IMR-90 (cell line): ENCODE data around the gene PLCXD1. TPM values are rescaled to one million over a fixed set of nuclear protein-coding genes. Genes with fewer than 3 reads are reported as not detected.

ENCODE experiments used
- ATAC-seq: fragments of 200-7000 bp; cut with Tn5 transposase; 2 replicates; pipeline ENCODE4 v1.9.1; 2020; ENCODE audit warnings: low read depth, mild to moderate bottlenecking, moderate library complexity
- BruUV-seq: library from RNA; stranded (reverse); fragments of 400-500 nt; replicated peaks from 2 replicates; lab custom pipeline; 2021; lab: Mats Ljungman, UMichigan
- CTCF ChIA-PET: fragments of 300-600 bp; formaldehyde crosslinking; extraction: SDS; loops from one replicate; lab custom pipeline; 2021; ENCODE audit warnings: antibody characterized with exemption; lab: Yijun Ruan, JAX
- POLR2A ChIA-PET: fragments of 300-600 bp; sonication (Branson Sonifier 250); formaldehyde crosslinking; loops from one replicate; lab custom pipeline; 2022; ENCODE audit warnings: antibody characterized with exemption; ENCODE audit not compliant: unreplicated experiment; lab: Charles Lee
- DNase-seq: peaks from one replicate; pipeline ENCODE4 v3.0.0; 2013
- H2AFZ ChIP-seq: replicated peaks from 2 replicates; pipeline ENCODE3; 2013; ENCODE audit warnings: low read length, mild to moderate bottlenecking; ENCODE audit not compliant: poor library complexity
- H2AK5ac ChIP-seq: 2 replicates; pipeline ENCODE4 v1.6.1; 2013; ENCODE audit warnings: low read depth, low read length, inconsistent platforms
- H2AK9ac ChIP-seq: replicated peaks from 2 replicates; pipeline ENCODE3; 2013; ENCODE audit warnings: mild to moderate bottlenecking, low read depth, low read length, moderate library complexity; ENCODE audit not compliant: poor library complexity
- H2BK120ac ChIP-seq: 2 replicates; pipeline ENCODE4 v1.6.1; 2013; ENCODE audit warnings: low read depth, low read length, inconsistent platforms
- H2BK15ac ChIP-seq: 3 replicates; pipeline ENCODE4 v1.6.1; 2013; ENCODE audit warnings: low read depth, low read length, inconsistent platforms
- H2BK20ac ChIP-seq: 2 replicates; pipeline ENCODE4 v1.6.1; 2013; ENCODE audit warnings: low read depth, mild to moderate bottlenecking, inconsistent platforms, low read length, moderate library complexity
- H2BK5ac ChIP-seq: 2 replicates; pipeline ENCODE4 v1.6.1; 2013; ENCODE audit warnings: mild to moderate bottlenecking, low read depth, low read length, inconsistent platforms; ENCODE audit not compliant: poor library complexity, severe bottlenecking
- H3K14ac ChIP-seq: replicated peaks from 2 replicates; pipeline ENCODE4 v1.6.1; 2013; ENCODE audit warnings: low read depth, low read length, inconsistent platforms
- H3K18ac ChIP-seq: 2 replicates; pipeline ENCODE4 v1.6.1; 2013; ENCODE audit warnings: low read depth, low read length, control low read depth
- H3K23ac ChIP-seq: 2 replicates; pipeline ENCODE4 v1.6.1; 2013; ENCODE audit warnings: low read depth, low read length, inconsistent platforms
- H3K27ac ChIP-seq: 2 replicates; pipeline ENCODE4 v1.5.1; 2013; ENCODE audit warnings: mild to moderate bottlenecking, control low read depth, low read length; ENCODE audit not compliant: insufficient read depth
- H3K27me3 ChIP-seq: 2 replicates; pipeline ENCODE4 v1.6.1; 2013; ENCODE audit warnings: low read length; ENCODE audit not compliant: control insufficient read depth, insufficient read depth
- H3K36me3 ChIP-seq: 2 replicates; pipeline ENCODE4 v1.6.1; 2013; ENCODE audit warnings: low read length, mixed read lengths; ENCODE audit not compliant: control insufficient read depth, insufficient read depth
- H3K4ac ChIP-seq: 2 replicates; pipeline ENCODE4 v1.6.1; 2013; ENCODE audit warnings: low read depth, low read length, inconsistent platforms
- H3K4me1 ChIP-seq: 2 replicates; pipeline ENCODE4 v1.6.1; 2013; ENCODE audit warnings: low read length, mixed read lengths; ENCODE audit not compliant: control insufficient read depth, insufficient read depth
- H3K4me2 ChIP-seq: 2 replicates; pipeline ENCODE4 v1.6.1; 2013; ENCODE audit warnings: low read depth, mild to moderate bottlenecking, control low read depth, low read length, moderate library complexity
- H3K4me3 ChIP-seq: 2 replicates; pipeline ENCODE4 v1.5.1; 2013; ENCODE audit warnings: low read depth, mild to moderate bottlenecking, control low read depth, low read length, moderate library complexity; ENCODE audit not compliant: insufficient read depth
- H3K56ac ChIP-seq: 2 replicates; pipeline ENCODE4 v1.6.1; 2013; ENCODE audit warnings: low read length, inconsistent platforms; ENCODE audit not compliant: insufficient read depth; ENCODE audit errors: extremely low read depth
- H3K79me1 ChIP-seq, 2 experiments: 2 replicates each; pipeline ENCODE4 v1.6.1; 2013; ENCODE audit warnings: low read length in 2 of 2, inconsistent platforms in 1 of 2, low read depth in 1 of 2
- H3K9ac ChIP-seq: 2 replicates; pipeline ENCODE4 v1.6.1; 2013; ENCODE audit warnings: low read depth, low read length, control low read depth
- H3K9me1 ChIP-seq: 2 replicates; pipeline ENCODE4 v1.6.1; 2013; ENCODE audit warnings: low read length, inconsistent platforms; ENCODE audit not compliant: insufficient read depth
- H3K9me3 ChIP-seq: 2 replicates; pipeline ENCODE4 v1.6.1; 2013; ENCODE audit warnings: low read length; ENCODE audit not compliant: control insufficient read depth, insufficient read depth
- H4K20me1 ChIP-seq: 2 replicates; pipeline ENCODE4 v1.6.1; 2013; ENCODE audit warnings: low read length, inconsistent platforms; ENCODE audit not compliant: insufficient read depth
- H4K5ac ChIP-seq: 2 replicates; pipeline ENCODE4 v1.6.1; 2013; ENCODE audit warnings: mild to moderate bottlenecking, low read depth, low read length, control low read depth
- H4K8ac ChIP-seq, 2 experiments: 2 replicates each; pipeline ENCODE4 v1.6.1; 2013; ENCODE audit warnings: low read depth in 2 of 2, low read length in 2 of 2, control low read depth in 1 of 2, inconsistent platforms in 1 of 2
- H4K91ac ChIP-seq: 2 replicates; pipeline ENCODE4 v1.6.1; 2013; ENCODE audit warnings: low read depth, low read length, inconsistent platforms; ENCODE audit not compliant: insufficient read depth
- BHLHE40 ChIP-seq: fragments of 150-350 bp; IDR thresholded peaks from 2 replicates; pipeline ENCODE4 v1.6.1; 2016; ENCODE audit warnings: mild to moderate bottlenecking, low read depth, low read length
- CEBPB ChIP-seq: IDR thresholded peaks from 2 replicates; pipeline ENCODE4 v1.6.1; 2012; ENCODE audit warnings: low read depth, low read length, improper control_type of control experiment
- CHD1 ChIP-seq: IDR thresholded peaks from 2 replicates; pipeline ENCODE4 v1.6.1; 2012; ENCODE audit warnings: low read depth, low read length, improper control_type of control experiment
- CTCF ChIP-seq: conservative IDR thresholded peaks from 2 replicates; pipeline ENCODE4 v1.5.1; 2012; ENCODE audit warnings: mild to moderate bottlenecking, low read depth, low read length, improper control_type of control experiment
- ELK1 ChIP-seq: fragments of 150-350 bp; IDR thresholded peaks from 2 replicates; pipeline ENCODE4 v1.6.1; 2016; ENCODE audit warnings: low read depth, mild to moderate bottlenecking, low read length, moderate library complexity, borderline replicate concordance
- FOS ChIP-seq: fragments of 150-350 bp; IDR thresholded peaks from 2 replicates; pipeline ENCODE4 v1.6.1; 2016; ENCODE audit warnings: low read depth, low read length
- MAFK ChIP-seq: IDR thresholded peaks from 2 replicates; pipeline ENCODE4 v1.6.1; 2012; ENCODE audit warnings: low read depth, low read length, improper control_type of control experiment
- MAZ ChIP-seq: IDR thresholded peaks from 2 replicates; pipeline ENCODE4 v1.6.1; 2012; ENCODE audit warnings: low read depth, mild to moderate bottlenecking, low read length, improper control_type of control experiment, moderate library complexity, borderline replicate concordance
- MXI1 ChIP-seq: IDR thresholded peaks from 2 replicates; pipeline ENCODE4 v1.6.1; 2012; ENCODE audit warnings: low read depth, mild to moderate bottlenecking, low read length, moderate library complexity, borderline replicate concordance
- NFE2L2 ChIP-seq: fragments of 150-350 bp; IDR thresholded peaks from 2 replicates; pipeline ENCODE4 v1.6.1; 2016; ENCODE audit warnings: low read depth, mild to moderate bottlenecking, low read length
- POLR2A ChIP-seq: IDR thresholded peaks from 2 replicates; pipeline ENCODE4 v1.6.1; 2012; ENCODE audit warnings: mild to moderate bottlenecking, low read depth, low read length
- RAD21 ChIP-seq: IDR thresholded peaks from 2 replicates; pipeline ENCODE4 v1.6.1; 2012; ENCODE audit warnings: low read length, improper control_type of control experiment
- RCOR1 ChIP-seq: IDR thresholded peaks from 2 replicates; pipeline ENCODE4 v1.6.1; 2012; ENCODE audit warnings: mild to moderate bottlenecking, low read length, improper control_type of control experiment; ENCODE audit not compliant: insufficient replicate concordance
- RFX5 ChIP-seq: IDR thresholded peaks from 2 replicates; pipeline ENCODE4 v1.8.0; 2012; ENCODE audit warnings: low read depth, mild to moderate bottlenecking, low read length, moderate library complexity
- SMC3 ChIP-seq: fragments of 150-350 bp; IDR thresholded peaks from 2 replicates; pipeline ENCODE4 v1.6.1; 2016; ENCODE audit warnings: low read depth, mild to moderate bottlenecking, antibody characterized with exemption, low read length, moderate library complexity
- USF2 ChIP-seq: fragments of 150-350 bp; IDR thresholded peaks from 2 replicates; pipeline ENCODE4 v1.6.1; 2017; ENCODE audit warnings: mild to moderate bottlenecking, antibody characterized with exemption, low read length, low read depth
- WGBS, 2 experiments: methylation state at CpG; one replicate each; pipeline versions ENCODE4 v1.1.5 to v1.1.7; 2013; ENCODE audit warnings: missing lambda C conversion rate in 2 of 2; ENCODE audit not compliant: insufficient read length in 1 of 2; ENCODE audit errors: extremely low coverage in 2 of 2; 5-methylcytosine and 5-hydroxymethylcytosine counted together
- dilution Hi-C: fragments of 300-500 bp; cut with HindIII; formaldehyde crosslinking; loops from one replicate; pipeline ENCODE4 v1.14.3; 2018; ENCODE audit warnings: low sequenced_read_pairs; ENCODE audit not compliant: unreplicated experiment
- in situ Hi-C: fragments of 300-500 bp; cut with MboI; formaldehyde crosslinking; loops from 3 replicates; pipeline ENCODE4 v1.14.3; 2019; ENCODE audit warnings: low sequenced_read_pairs, inconsistent platforms, mixed read lengths
- intact Hi-C: fragments of 100-400 bp; cut with micrococcal nuclease; formaldehyde crosslinking; loops from 2 replicates; pipeline ENCODE4 v1.10.0; 2022
- polyA plus RNA-seq, 3 experiments: library from polyadenylated mRNA; depleted of rRNA; stranded (reverse); fragments of >200 nt; gene quantifications; 2 replicates each; pipeline ENCODE4 v1.2.3, GENCODE V29; 2012; ENCODE audit warnings: low replicate concordance in 1 of 3
- total RNA-seq: library from RNA; depleted of rRNA; stranded (reverse); fragments of >200 nt; gene quantifications from 2 replicates; pipeline ENCODE4 v1.2.3, GENCODE V29; 2012

The PLCXD1 gene
- total and polyA plus RNA-seq, 2 of the 4 experiments (the other 2 are of a cell fraction), result 16.7 to 17.7 TPM

GRCh38 chrX:267771-268261, 13.4 kb upstream of the PLCXD1 start:
- no TSS peak for BruUV-seq
- POLR2A ChIA-PET, result no interaction called here
- Histone ChIP-seq H4K5ac (no peak overlapping the region), H2BK120ac (no peak overlapping the region), H3K14ac (no peak overlapping the region), H3K9me3 (no peaks in the 10 kb centered on the region), H3K4ac (no peak overlapping the region), H4K8ac (no peak overlapping the region), H3K23ac (no peak overlapping the region), H2AK5ac (no peak overlapping the region), H3K27ac (no peak overlapping the region), H4K20me1 (no peaks in the 10 kb centered on the region), H3K9me1 (no peaks in the 10 kb centered on the region), H3K27me3 (no peaks in the 10 kb centered on the region), H3K18ac (no peak overlapping the region), H3K4me3 (no peak overlapping the region), H3K79me1 (no peaks in the 10 kb centered on the region), H3K36me3 (no peaks in the 10 kb centered on the region), H3K9ac (no peak overlapping the region), H2BK20ac (no peak overlapping the region), H3K4me2 (no peak overlapping the region), H3K4me1 (no peaks in the 10 kb centered on the region), H2AK9ac (no peak overlapping the region), H2BK15ac (no peak overlapping the region), H4K91ac (no peak overlapping the region), H2AFZ (no peak overlapping the region), H3K56ac (no peak overlapping the region), H2BK5ac (no peak overlapping the region)
- WGBS, 2 experiments, result 96% methylated on average over 14 of the region's 33 CpGs; no CpG with 5 or more reads in 1 of the 2 experiments
- intact Hi-C loops (no loop called here), dilution Hi-C loops (no loop called here), in situ Hi-C loops (no loop called here)
- no peak for ATAC-seq
- CTCF ChIA-PET, result no interaction called here
- no peak for DNase-seq
- TF ChIP-seq RAD21, result no peak
- no peak for TF ChIP-seq RCOR1
- no peak for TF ChIP-seq MAFK
- TF ChIP-seq MAZ, result no peak
- no peak for TF ChIP-seq POLR2A
- TF ChIP-seq USF2, result no peak
- TF ChIP-seq CTCF, result no peak
- TF ChIP-seq FOS, result no peak
- TF ChIP-seq SMC3, result no peak
- no peak for TF ChIP-seq MXI1
- no peak for TF ChIP-seq ELK1
- no peak for TF ChIP-seq BHLHE40
- TF ChIP-seq NFE2L2, result no peak
- no peak for TF ChIP-seq RFX5
- TF ChIP-seq CHD1, result no peak
- no peak for TF ChIP-seq CEBPB
